NCI-H2107 treated with DMSO at 0.1 percent for 48 hours (cell line): ENCODE results near the gene LIMS1.
"Not testable (repeated sequence)": the region's sequence is repeated elsewhere in the genome, so short reads cannot be mapped to it uniquely, and the experiment has no call there.

Source experiments
- DNase-seq: peaks from one replicate; lab custom pipeline; 2025; ENCODE audit not compliant: unreplicated experiment; lab: John Stamatoyannopoulos, UW

Gene LIMS1

DNA sequence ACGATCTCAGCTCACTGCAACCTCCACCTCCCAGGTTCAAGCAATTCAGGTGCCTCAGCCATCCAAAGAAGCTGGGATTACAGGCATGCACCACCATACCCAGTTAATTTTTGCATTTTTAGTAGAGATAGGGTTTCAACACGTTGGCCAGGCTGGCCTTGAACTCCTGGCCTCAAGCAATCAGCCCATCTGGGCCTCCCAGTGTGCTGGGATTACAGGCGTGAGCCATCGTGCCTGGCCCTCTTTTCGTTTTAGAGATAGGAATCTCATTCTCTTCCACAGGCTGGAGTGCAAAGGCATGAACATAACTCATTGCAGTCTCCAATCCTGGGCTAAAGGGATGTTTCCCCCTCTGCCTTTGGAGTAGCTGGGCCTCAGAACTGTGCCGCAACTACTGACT, 182.7 kb downstream of the LIMS1 start:
- DNase-seq: not testable (repeated sequence)

DNA sequence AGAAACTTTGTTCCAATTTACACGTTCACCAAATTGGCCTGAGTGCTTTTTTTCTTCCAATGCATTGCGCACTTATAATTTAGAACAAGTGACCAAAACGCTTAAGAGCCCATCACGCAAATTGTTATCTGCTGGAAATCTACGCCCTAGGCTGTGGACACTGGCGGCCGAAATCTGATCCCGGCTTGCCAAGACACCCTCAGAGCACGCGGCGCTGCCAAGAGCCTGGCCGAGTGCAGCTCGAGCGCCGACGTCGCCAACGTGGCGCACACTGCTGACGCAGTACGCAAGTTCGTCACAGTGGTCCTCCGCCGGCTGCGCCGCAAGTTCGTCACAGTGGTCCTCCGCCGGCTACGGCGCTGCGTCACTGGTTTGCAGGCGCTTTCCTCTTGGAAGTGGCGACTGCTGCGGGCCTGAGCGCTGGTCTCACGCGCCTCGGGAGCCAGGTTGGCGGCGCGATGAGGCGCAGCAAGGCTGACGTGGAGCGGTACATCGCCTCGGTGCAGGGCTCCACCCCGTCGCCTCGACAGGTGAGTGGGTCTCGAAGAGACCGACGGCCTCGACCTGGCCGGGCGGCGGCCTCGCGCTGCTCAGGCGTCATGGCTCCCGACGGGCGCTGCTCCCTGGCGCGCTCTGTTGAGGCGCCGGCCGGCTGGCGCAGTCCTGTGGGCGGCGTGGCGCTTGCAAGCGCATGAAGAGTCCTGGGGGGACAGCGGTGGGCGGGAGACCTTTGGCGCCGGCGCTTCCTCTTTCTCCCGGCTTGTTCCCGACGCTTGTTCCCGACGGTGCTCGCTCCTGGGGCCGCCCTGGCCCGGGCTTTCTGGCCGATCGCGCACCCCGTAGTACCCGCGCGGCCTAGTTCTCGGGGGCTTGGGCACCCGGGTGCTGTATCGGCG, 185.1 kb downstream of the LIMS1 start, which contains the start of gene RANBP2:
TSS of gene RANBP2 (plus strand) at position 334 of the 896 bp plus-strand sequence. CDS start at position 459, 125 bp downstream.
- peak; percentile 82 for DNase-seq

DNA sequence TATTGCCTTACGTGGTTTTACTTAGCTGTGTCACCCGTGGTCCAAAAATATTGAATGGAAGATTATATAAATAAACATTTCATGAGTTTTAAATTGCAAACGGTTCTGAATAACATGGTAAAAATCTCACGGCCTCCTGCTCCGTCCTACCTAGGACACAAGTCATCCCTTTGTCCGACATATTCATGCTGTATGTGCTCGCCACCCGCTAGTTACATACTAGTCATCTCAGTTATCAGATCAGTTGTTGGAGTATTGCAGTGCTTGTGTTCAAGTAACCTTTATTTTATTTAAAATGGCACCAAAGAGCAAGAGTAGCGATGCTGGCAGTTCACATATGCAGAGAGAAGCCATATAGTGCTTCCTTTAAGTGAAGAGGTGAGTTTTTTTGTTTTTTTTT, 191.8 kb downstream of the LIMS1 start:
- DNase-seq: not testable (repeated sequence)

DNA sequence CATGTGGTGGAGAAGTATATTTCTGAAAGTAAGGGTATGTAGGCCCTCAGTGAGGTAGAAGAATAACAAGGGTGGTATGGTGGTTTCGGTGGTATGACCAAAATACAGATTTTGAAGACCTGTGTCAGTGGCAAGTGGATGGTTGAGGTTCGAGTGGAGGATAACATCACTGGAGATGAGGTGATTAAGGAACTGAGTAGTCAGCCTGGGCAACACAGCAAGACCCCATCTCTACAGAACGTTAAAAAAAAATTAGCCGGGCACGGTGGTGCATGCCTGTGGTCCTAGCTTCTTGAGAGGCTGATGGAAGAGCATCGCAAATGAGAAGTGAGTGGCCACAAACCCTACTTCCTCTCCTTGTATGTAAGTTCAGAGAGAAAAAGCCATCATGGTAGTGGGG, 200.4 kb downstream of the LIMS1 start:
- not testable (repeated sequence) for DNase-seq
